GM18502 (cell line): Measurements from ENCODE around the gene IFITM10.

ENCODE experiments used
- ATAC-seq: cut with Tn5 transposase; IDR thresholded peaks from one replicate; pipeline ENCODE4 v1.9.1; 2021; ENCODE audit warnings: mild to moderate bottlenecking; ENCODE audit not compliant: unreplicated experiment, poor library complexity

Gene IFITM10

DNA sequence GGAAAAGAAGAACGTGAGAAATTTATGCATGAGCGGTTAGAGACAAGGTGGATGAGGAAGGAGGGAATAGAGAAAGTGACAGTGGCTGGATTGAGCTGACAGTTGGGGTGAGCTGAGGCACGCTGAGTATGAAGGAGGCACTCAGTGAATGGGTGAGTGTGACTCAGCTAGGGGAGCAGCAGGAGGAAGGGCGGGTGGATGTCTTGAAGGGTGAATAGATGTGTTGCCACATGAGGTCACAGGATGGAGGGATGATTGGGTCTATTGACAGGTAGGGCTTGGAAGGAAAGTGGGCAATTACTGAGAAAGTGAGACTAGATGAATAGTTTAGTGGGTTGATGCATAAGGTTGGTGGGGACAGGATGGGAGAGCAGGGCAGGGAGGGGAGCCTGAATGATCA lies 8.0 kb downstream of the IFITM10 start:
- no peak for ATAC-seq

- ATAC-seq: no peak
These were observed 8.7 kb downstream of the IFITM10 start for GRCh38 chr11:1741741-1742140.

DNA sequence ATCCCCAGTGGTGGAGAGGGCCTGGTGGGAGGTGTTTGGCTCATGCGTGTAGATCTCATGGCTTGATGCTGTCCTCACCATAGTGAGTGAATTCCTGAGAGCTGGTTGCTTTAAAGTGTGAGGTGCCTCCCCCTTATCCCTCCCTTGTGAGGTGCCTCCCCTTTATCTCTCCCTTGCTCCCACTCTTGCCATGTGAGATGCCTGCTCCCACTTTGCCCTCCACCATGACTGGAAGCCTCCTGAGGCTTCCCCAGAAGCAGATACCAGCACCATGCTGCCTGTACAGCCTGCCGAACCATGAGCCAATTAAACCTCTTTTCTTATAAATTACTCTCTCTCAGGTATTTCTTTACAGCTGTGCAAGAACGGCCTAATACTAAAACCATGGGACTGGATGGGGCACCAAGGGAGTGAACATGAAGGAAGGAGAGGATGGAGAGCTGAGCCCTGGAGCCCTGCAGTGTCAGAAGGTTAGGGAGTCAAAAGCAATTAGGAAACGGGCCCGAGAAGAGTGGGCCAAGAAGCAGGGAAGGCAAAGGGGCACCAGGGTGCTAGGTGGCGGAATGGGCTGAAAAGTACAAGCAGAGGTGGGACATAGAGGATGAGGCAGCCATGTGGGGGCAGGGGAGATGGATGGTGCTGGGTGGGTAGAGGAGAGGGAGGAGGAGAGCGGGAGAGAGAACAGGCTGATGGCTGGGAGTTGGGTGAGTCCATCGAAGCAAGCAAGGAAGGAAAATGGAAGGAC lies 9.4 kb downstream of the IFITM10 start:
- no peak for ATAC-seq

GRCh38 chr11:1739576-1739975 lies 10.8 kb downstream of the IFITM10 start:
- no peak for ATAC-seq

GRCh38 chr11:1738380-1738779 lies 12.0 kb downstream of the IFITM10 start:
- ATAC-seq: no peak

- no peak for ATAC-seq
These were observed 13.2 kb downstream of the IFITM10 start for GRCh38 chr11:1737080-1737757.

DNA sequence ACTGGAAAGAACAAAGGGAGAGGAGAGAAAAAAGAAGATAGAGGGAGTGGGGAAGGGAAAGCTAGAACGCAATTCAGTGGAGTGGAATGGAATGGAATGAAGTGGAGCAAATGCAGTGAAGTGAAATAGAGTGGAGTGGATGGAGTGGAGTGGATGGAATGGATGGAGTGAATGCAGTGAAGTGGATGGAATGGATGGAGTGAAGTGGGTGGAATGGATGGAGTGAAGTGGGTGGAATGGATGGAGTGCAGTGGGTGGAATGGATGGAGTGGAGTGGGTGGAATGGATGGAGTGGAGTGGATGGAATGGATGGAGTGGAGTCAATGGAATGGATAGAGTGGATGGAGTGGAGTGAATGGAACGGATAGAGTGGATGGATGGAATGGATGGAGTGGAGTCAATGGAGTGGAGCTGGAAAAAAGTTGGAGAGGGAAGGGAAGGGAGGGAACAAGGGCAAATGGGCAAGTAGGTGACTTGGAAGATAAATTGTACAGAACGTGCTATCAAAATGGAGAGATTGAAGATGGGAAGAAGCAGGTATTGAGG lies 13.9 kb downstream of the IFITM10 start:
- no peak for ATAC-seq

DNA sequence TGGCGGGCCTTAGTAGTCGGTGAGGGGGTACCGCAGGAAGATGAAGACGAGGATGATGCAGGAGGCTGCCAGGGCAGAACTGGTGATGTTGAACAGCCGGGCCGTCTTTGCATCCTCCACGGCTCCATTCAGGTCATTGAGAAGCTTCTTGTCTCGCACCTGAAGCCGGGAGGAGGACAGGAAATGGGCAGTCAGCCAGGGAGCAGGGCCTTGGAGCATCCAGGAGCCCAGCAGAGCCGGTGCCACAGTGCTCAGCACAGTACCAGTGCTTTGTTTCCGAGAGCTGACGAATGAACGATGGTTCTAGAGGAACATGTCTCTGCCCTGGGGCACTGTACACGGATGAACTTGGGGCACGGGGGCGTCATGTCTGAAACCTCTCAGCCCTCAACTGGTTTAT lies 15.1 kb downstream of the IFITM10 start:
- ATAC-seq: no peak

GRCh38 chr11:1734641-1735081 lies 15.7 kb downstream of the IFITM10 start:
- ATAC-seq: no peak

DNA sequence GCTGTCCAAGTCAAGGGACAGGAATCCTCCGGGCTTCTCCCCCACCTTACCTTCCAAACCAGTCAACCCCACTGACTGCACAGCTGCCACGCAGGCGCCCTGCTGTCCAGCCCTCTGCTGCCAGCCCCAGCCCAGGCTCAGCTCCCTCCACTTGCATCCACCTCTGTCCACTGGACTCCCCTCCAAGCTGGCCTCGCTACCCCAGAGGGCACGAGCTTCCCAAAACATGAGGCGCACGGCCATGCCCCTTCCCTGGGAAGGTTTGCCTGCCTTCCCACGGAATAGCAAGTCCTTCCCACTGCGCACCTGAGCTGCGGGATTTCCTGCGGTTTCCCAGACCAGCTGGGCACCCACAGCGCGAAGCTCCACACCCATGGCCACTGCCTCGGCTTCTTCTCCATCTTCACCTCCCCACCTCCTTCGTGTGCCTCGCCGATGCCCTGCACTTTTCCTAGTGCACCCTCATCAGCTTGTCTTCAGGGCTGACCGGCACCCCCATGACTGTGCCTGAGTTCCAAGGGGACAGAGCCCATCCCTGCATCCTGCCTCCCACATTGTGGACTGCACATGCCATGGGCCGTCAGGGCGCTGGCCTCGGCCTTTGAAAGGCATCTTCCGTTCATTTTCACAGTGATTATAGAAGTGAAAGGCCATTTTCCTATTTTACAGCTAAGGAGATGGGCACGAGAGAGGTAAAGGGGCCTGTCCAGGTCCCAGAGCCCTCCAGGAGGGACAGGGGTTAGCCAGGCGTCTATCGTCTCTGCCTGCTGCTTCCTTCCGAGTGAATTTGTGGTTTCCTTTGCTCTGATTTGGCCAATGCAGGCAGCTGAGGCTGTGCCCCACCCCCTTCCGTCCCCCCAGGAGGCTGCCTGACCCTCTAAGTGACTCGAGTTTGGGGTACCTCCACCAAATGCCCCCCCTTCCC lies 16.4 kb downstream of the IFITM10 start:
- no peak for ATAC-seq

GRCh38 chr11:1733009-1733715 lies 17.2 kb downstream of the IFITM10 start:
- no peak for ATAC-seq

DNA sequence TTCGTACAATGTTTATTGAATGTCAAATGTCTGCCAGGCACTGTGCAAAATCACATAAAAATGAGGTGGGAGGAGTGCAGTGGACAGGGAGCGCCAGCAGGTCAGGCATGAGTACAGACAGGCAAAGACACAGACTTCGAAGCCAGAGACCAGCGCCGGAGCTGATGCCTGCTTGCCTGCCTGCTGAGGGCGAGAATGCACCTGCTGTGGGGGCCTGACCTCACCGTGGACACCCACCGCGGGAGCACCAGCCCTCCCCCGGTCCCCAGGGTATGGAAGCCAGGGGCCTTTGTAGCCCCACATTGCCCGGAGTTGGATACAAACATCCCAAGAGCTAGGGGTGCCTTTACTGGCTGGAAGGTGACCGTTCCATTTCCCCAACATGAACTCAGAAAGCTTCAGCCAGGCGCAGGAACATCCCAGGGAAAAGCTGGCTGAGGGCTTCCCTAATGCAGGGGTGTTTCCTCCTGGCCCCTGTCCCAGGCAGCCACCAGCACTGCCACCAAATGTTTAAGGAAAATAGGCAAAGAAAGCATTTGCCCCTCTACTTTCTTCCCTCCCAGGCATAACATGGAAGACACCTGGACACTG lies 17.9 kb downstream of the IFITM10 start:
- no peak for ATAC-seq

GRCh38 chr11:1731451-1732059 lies 18.8 kb downstream of the IFITM10 start:
- no peak for ATAC-seq

GRCh38 chr11:1730059-1730629 lies 20.3 kb downstream of the IFITM10 start:
- ATAC-seq: no peak

- no peak for ATAC-seq
These were observed 20.7 kb downstream of the IFITM10 start for GRCh38 chr11:1729692-1730011.

GRCh38 chr11:1728931-1729691 lies 21.3 kb downstream of the IFITM10 start:
- ATAC-seq: no peak

DNA sequence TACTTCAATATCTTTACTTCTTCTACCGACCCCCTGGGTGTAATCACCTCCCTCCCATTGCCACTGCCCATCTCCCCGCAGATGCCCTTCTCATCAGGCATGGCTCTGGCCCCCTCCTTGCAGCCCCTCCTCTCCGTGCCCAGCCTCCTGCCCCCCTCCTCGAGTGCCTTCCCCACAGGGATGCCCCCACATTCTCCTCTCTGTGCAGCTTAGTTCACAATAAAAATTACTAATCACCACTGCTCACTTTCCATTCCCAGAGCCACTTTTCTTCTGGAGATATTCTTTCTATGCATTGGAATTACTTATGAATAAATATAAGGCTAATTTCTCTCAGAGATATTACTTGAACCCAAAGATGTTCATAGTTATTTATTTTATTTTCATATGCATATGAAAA lies 22.1 kb downstream of the IFITM10 start:
- ATAC-seq: no peak

GRCh38 chr11:1727861-1728260 lies 22.5 kb downstream of the IFITM10 start:
- no peak for ATAC-seq
